ENCODE results near the gene REEP5. TPM values are rescaled to one million over a fixed set of nuclear protein-coding genes. Genes with fewer than 3 reads are reported as not detected.
A peak's percentile ranks its signal among the peaks of the same experiment; 100 is the strongest.
"Not testable (repeated sequence)": the region's sequence is repeated elsewhere in the genome, so short reads cannot be mapped to it uniquely, and the experiment has no call there.

The REEP5 gene
- total and polyA plus RNA-seq, 7 donors: 35.5 to 83.6 (median 76.7) TPM

DNA sequence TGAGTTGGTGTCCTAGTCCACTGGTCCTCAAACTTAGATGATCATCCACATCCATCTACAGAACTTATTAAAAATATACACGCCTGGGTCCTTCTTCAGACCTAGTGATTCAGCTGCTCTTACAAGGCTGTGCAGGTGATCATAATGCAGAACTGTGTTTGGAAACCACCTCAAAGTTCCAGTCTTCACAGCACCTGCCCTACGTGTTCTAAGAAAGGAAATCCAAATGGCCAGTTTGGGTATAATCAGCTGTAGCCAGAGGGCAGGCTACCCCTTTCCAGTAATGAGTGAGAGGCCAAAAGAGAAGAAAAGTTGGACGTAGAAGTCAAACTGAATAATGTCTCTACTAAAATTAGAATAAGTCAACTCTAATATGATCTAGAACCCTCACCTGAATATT lies 15.4 kb downstream of the REEP5 start:
- Histone ChIP-seq H3K36me3 (ENCODE audit: insufficient read depth in 1 of 2, low read depth in 1 of 2) (peaks cover 0 to 41% of the 10 kb centered on the region in 2 donors), H3K4me1 (peaks cover 21% of the 10 kb centered on the region), H3K27me3 (ENCODE audit: insufficient read depth in 3 of 3, low read length in 2 of 3) (no peaks in the 10 kb centered on the region), H3K9me3 (no peaks in the 10 kb centered on the region), H3K4me3 (no peak overlapping the region), H3K27ac (peak overlapping the region; percentile 42)
- no peak for DNase-seq
- WGBS, 3 donors: 45 to 67% (median 54%) methylated on average over 3 of the region's 3 CpGs
- peak in 2 of 4 donors; percentile 13 to 29 for ATAC-seq
- intact Hi-C loops (cut with DNase I): no loop called here
- TF ChIP-seq, protein P1, sequence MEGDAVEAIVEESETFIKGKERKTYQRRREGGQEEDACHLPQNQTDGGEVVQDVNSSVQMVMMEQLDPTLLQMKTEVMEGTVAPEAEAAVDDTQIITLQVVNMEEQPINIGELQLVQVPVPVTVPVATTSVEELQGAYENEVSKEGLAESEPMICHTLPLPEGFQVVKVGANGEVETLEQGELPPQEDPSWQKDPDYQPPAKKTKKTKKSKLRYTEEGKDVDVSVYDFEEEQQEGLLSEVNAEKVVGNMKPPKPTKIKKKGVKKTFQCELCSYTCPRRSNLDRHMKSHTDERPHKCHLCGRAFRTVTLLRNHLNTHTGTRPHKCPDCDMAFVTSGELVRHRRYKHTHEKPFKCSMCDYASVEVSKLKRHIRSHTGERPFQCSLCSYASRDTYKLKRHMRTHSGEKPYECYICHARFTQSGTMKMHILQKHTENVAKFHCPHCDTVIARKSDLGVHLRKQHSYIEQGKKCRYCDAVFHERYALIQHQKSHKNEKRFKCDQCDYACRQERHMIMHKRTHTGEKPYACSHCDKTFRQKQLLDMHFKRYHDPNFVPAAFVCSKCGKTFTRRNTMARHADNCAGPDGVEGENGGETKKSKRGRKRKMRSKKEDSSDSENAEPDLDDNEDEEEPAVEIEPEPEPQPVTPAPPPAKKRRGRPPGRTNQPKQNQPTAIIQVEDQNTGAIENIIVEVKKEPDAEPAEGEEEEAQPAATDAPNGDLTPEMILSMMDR (IDR thresholded peaks at IDR 0.05): no peak

DNA sequence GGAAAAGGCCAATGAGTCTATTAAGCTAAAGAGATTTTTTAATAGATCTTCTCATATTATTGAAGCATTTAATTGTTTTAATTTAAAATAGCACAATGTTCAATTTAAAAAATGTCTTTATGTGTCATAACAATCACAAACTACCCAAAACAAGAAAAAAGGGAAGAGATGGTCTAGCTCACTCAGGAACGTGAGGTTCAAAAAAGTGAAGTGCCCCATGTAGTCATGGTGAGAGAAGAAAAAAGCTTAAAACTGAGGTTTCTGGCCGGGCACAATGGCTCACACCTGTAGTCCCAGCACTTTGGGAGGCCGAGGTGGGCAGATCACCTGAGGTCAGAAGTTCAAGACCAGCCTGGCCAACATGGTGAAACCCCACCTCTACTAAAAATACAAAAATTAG lies 17.0 kb downstream of the REEP5 start:
- H3K27ac ChIP-seq; H3K4me3 ChIP-seq; H3K27me3 ChIP-seq (ENCODE audit: insufficient read depth in 3 of 3, low read length in 2 of 3); H3K9me3 ChIP-seq; ATAC-seq; intact Hi-C loops (cut with DNase I); DNase-seq: not testable (repeated sequence)
- peaks cover 5 to 45% of the 10 kb centered on the region in 2 donors for H3K36me3 ChIP-seq (ENCODE audit: insufficient read depth in 1 of 2, low read depth in 1 of 2)
- 90 to 96% (median 94%) methylated on average over 3 of the region's 3 CpGs for WGBS, 3 donors
- peaks cover 21% of the 10 kb centered on the region for H3K4me1 ChIP-seq

DNA sequence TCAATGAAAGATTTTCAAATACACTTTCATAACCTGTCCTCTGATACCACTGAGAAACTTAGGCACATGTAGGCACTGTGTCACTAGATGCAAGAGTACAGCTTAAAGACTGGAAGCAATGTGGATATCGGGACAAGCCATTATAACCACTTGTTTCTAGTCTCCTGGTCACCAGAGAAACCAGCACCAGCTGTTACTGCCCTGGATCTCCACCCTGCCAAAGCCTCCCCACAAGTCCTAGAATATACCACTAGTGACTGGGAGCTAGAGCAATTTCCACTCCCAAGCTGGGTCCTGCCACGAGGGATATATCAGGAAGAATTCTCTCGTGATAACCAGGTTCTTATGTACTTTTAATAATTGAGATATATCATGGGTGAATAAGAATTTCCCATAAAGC lies 19.5 kb downstream of the REEP5 start:
- TF ChIP-seq, protein P1 (IDR thresholded peaks at IDR 0.05): no peak
- Histone ChIP-seq H3K36me3 (ENCODE audit: insufficient read depth in 1 of 2, low read depth in 1 of 2) (peaks cover 5 to 55% of the 10 kb centered on the region in 2 donors), H3K9me3 (no peaks in the 10 kb centered on the region), H3K27me3 (ENCODE audit: insufficient read depth in 3 of 3, low read length in 2 of 3) (no peaks in the 10 kb centered on the region), H3K4me1 (peaks cover 15% of the 10 kb centered on the region), H3K4me3 (no peak overlapping the region), H3K27ac (no peak overlapping the region)
- ATAC-seq: no peak
- intact Hi-C loops (cut with DNase I): no loop called here
- DNase-seq: no peak
- WGBS, 3 donors: 62 to 81% (median 68%) methylated on average over 3 of the region's 3 CpGs

DNA sequence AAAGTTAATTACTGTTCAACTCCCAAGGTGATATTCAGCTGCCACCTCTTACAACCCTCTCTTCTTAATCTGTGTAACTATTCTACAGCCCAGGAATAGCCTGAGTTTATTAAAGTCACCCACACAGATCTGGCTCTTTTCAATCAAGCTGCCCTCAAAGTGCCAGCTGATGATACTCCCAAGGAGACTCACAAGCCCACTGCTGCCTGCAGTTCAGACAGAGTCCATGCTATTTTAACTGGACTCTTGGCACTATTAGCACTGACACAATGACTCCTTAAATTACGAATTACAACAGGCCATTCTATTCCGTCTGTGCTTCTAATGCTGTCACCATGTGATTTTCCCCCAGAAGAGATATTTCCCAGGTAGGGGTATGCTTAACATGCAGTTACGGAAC lies 26.3 kb downstream of the REEP5 start:
- H3K36me3 ChIP-seq (ENCODE audit: insufficient read depth in 1 of 2, low read depth in 1 of 2): peaks cover 7 to 59% of the 10 kb centered on the region in 2 donors
- ATAC-seq (peak; percentile 86 to 91 (median 88)), DNase-seq (no peak)
- TF ChIP-seq, protein P1 (IDR thresholded peaks at IDR 0.05): no peak
- no peaks in the 10 kb centered on the region for H3K9me3 ChIP-seq
- H3K4me1 ChIP-seq: peaks cover 21% of the 10 kb centered on the region
- no peak overlapping the region for H3K4me3 ChIP-seq
- H3K27ac ChIP-seq: peak overlapping the region; percentile 63
- no peaks in the 10 kb centered on the region for H3K27me3 ChIP-seq (ENCODE audit: insufficient read depth in 3 of 3, low read length in 2 of 3)
- WGBS, 3 donors: 35 to 49% (median 35%) methylated on average over 3 of the region's 3 CpGs
- intact Hi-C loops (cut with DNase I): no loop called here

DNA sequence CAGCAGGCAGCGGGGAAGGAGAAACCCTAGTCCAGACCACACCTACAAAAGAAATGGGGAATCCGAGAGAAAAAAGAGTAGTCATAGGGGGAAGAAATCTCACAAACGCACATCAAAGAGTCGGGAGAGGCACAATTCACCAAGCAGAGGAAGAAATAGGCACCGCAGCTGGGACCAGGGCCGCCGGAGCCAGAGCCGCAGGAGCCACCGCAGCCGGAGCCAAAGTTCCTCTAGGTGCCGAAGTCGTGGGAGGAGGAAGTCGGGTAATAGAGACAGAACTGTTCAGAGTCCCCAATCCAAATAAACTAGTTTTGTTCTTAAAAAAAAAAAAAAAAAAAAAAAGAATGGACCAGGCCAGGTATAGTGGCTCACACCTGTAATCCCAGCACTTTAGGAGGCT lies 29.3 kb downstream of the REEP5 start:
- WGBS, 3 donors: 94 to 97% (median 96%) methylated on average over 13 of the region's 13 CpGs
- H3K4me1 ChIP-seq: peaks cover 21% of the 10 kb centered on the region
- TF ChIP-seq, protein P1 (IDR thresholded peaks at IDR 0.05): no peak
- H3K4me3 ChIP-seq: no peak overlapping the region
- peaks cover 3 to 49% of the 10 kb centered on the region in 2 donors for H3K36me3 ChIP-seq (ENCODE audit: insufficient read depth in 1 of 2, low read depth in 1 of 2)
- H3K9me3 ChIP-seq: no peaks in the 10 kb centered on the region
- DNase-seq (no peak), ATAC-seq (no peak)
- intact Hi-C loops (cut with DNase I): no loop called here
- H3K27me3 ChIP-seq (ENCODE audit: insufficient read depth in 3 of 3, low read length in 2 of 3): no peaks in the 10 kb centered on the region
- H3K27ac ChIP-seq: no peak overlapping the region

GRCh38 chr5:112892066-112892465 lies 30.0 kb downstream of the REEP5 start:
- H3K4me3 ChIP-seq; ATAC-seq; H3K27ac ChIP-seq; intact Hi-C loops (cut with DNase I); H3K9me3 ChIP-seq; DNase-seq; H3K27me3 ChIP-seq (ENCODE audit: insufficient read depth in 3 of 3, low read length in 2 of 3): not testable (repeated sequence)
- Histone ChIP-seq H3K4me1 (peaks cover 19% of the 10 kb centered on the region), H3K36me3 (ENCODE audit: insufficient read depth in 1 of 2, low read depth in 1 of 2) (peaks cover 5 to 51% of the 10 kb centered on the region in 2 donors)
- 87 to 92% (median 90%) methylated on average over 8 of the region's 8 CpGs for WGBS, 3 donors

Measured in psoas muscle (tissue), 8 donors.